Stimulated activated CD4-positive, alpha-beta T cell treated with anti-CD3 and anti-CD28 coated beads, Interleukin-1b, Interleukin-23, amount 100 ng/mL, for 24 hours (primary cell): ENCODE measurements around the gene CEP128.
"Not testable (repeated sequence)": the region's sequence is repeated elsewhere in the genome, so short reads cannot be mapped to it uniquely, and the experiment has no call there.

Source experiments
- DNase-seq, 4 experiments: peaks; one replicate each; pipeline ENCODE4 v3.0.0-alpha.2; 2020; ENCODE audit warnings: low read depth in 4 of 4, low spot score in 1 of 4

CEP128 gene

GRCh38 chr14:80954687-80955299, 13.3 kb upstream of the CEP128 start:
- peak; percentile 44 to 63 (median 54) for DNase-seq

- not testable (repeated sequence) for DNase-seq
These were observed 11.7 kb upstream of the CEP128 start for GRCh38 chr14:80953211-80953610.

GRCh38 chr14:80951491-80951890, 10.0 kb upstream of the CEP128 start:
- DNase-seq, result no peak

GRCh38 chr14:80948291-80948690, 6.8 kb upstream of the CEP128 start:
- no peak for DNase-seq

DNA sequence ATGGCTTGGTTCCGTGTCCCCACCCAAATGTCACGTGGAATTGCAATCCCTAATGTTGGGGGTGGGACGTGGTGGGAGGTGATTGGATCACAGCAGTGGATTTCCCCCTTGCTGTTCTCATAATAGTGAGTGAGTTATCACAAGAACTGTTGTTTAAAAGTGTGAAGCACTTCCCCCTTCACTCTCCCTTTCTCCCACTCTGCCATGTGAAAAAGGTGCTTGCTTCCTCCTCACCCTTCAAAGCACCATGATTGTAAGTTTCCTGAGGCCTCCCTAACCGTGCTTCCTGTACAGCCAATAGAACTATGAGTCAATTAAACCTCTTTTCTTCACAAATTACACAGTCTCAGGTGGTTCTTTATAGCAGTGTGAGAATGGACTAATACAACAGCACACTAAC, 5.3 kb upstream of the CEP128 start:
- DNase-seq, result no peak

GRCh38 chr14:80946187-80946586, 4.6 kb upstream of the CEP128 start:
- DNase-seq, result no peak

- DNase-seq, result no peak
These were observed 3.5 kb upstream of the CEP128 start for GRCh38 chr14:80944861-80945617.

DNA sequence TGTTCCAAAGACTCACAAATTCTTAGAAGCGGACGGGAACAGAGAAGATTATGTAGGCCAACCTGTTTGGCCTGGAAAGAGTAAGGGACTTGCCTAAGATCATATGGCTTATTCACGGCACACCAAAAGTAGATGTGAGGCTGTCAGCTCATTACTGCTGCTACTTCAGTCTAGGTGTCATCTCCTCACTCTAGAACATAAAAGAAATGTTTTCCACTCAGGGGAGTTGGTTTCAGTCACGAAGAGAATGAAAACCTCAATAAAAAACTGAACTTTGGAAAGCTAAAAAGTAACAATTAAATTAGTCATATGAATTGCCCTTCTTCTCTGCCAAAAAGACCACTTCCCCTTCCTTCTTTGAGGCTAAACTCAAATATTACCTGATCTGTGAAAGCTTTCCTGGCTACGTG, 658 bp upstream of the CEP128 start:
- DNase-seq, result no peak

DNA sequence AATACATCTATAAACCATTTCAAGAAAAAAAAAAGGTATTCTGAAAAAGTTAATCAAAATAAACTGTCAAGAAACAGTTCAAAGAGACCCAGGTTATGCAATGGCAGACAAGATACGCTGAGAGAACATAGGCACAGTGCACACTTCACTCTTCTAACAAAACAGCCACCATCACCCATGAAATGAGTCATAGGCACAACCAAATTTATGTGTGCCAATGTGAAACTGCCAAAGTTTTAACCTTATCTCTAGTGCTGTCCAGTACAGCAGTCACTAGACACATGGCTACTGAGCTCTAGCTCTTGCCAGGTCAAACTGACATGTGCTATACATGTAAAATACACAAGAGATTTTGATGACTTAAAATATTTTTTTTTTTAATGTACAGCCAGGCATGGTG, 1.4 kb downstream of the CEP128 start:
- DNase-seq, result no peak

GRCh38 chr14:80933686-80934085, 7.9 kb downstream of the CEP128 start:
- no peak for DNase-seq

DNA sequence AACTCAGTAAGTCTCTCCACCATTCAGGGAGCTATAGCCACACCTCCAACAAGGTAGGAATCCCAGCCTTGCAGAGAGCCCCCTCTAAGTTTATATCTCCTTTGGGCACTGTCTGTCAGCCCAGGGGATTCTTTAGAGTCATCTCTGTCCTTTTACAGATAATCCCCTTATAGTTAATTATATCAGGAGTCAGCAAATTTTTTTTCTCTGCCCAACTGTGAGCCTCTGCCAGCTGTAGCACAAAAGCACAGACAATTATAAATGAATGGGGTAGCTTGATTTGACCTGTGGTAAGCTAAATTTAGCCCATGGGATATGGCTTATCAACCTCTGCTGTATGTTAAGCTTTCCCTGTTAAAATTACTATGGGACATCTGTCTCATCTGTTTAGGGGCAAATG, 8.3 kb downstream of the CEP128 start:
- DNase-seq, result no peak

GRCh38 chr14:80930836-80931389, 10.6 kb downstream of the CEP128 start:
- DNase-seq, result peak in 1 of 4 experiments; percentile 35

DNA sequence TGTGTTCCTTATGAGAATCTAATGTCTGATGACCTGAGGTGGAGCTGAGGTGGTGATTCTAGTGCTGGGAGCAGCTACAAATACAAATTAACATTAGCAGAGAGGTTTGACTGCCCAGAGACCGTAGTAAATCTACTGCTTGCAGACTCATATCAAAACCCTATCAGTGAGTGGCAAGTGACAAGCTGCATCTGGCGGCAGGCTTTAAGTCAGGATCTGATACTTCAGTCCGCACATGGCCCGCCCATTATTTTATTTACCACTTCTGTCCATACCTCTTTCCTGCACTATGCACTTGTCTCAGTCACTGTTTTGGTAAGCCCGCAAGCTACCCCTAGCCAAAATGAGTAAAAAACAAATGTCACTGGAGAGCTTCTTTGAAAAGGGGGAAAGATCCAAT, 11.4 kb downstream of the CEP128 start:
- DNase-seq, result no peak

DNA sequence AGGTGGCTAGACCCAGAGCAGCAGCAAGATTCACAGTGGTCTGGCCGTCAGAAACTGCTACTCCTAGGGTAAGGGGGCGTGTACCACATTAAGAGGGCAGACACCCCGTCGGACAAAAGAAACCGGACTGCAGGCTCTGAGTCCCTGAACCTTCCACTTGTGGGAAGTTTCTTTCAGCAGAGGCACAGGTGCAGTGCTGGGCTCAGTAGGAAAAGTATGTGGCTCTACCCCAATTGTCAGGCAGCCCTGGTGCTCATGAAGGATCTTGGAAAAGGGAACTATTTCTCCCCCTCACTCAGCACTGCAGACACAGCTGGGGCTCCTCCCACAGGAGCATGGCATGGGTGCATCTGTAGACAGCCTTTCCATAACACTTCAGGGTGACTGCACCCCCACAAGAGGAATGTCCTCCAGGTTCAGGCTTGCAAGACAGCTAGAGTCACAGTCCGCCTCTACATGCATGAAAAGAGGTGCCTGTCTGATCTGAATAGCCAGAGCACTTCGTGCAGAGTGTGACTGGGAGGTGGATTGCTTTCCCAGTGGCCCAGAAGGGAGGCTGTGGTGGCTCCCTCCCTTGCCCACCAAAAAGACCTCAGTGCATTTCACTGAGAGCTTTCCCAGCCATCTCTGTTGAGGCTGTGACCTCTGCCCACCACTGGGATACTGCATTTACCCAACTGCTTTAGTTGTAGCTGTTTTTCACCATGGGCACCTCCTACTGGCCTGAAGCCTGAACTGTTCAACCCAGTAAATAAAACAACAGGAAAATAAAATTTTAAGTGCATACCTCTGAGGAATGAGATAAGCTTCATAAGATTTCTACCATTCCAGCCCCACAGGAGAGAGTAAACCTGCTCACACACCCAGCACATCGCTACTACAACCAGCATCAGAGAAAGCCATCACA, 14.2 kb downstream of the CEP128 start:
- no peak for DNase-seq

GRCh38 chr14:80926397-80927082, 15.0 kb downstream of the CEP128 start:
- no peak for DNase-seq

DNA sequence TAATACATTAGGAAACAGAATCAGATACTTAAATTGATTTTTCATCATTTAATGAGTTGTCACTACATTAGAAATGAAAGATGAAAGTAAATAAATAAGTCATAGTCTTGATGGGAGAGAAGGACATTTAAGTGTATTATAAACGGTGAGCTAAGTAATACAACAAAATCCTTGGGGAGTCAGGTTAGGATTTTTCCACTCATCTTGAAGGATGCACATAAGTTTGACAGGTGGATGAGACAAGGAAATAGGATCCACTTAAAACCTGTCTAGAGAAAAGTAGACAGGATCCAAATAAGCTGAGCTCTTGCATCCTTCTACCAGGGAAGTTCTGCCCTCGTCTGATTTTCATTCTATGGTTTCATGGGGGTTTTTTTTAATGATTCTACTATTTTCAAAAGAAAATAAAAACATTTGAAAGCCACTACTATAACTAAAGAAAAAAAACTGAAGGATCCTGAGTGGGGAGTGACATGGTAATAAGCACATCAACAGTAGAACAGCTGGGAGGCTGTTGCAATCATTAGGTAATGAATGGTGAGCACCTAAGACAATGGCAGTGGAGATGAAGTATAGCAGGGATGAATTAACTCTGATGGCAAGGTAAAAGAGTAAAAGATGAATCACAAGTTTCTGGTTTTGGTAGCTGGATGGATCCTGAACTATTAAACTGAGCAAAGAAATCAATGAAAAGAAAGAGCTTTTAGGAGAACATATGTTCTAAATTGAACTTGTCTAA, 17.0 kb downstream of the CEP128 start:
- no peak for DNase-seq

DNA sequence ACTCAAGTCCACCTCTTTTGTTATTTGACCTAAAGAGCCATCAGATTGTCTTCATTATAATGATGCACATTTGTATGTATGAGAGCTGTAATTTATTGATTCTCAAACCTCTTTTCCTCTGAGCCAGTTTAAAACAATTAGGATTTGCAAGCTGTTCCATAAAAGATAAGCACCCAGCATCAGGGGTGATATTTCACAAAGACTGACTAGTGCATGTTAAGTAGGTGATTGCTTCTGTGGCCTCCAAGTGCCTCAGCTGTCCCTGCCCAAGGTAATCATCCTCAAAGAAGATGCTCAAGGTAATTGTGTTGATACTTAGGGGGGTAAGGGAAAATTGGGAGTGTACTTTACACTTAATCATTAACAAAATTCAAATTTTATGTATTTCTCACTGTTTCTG, 18.2 kb downstream of the CEP128 start:
- no peak for DNase-seq

GRCh38 chr14:80919622-80920021, 21.9 kb downstream of the CEP128 start:
- DNase-seq, result no peak

GRCh38 chr14:80912013-80912412, 29.5 kb downstream of the CEP128 start:
- DNase-seq, result not testable (repeated sequence)

DNA sequence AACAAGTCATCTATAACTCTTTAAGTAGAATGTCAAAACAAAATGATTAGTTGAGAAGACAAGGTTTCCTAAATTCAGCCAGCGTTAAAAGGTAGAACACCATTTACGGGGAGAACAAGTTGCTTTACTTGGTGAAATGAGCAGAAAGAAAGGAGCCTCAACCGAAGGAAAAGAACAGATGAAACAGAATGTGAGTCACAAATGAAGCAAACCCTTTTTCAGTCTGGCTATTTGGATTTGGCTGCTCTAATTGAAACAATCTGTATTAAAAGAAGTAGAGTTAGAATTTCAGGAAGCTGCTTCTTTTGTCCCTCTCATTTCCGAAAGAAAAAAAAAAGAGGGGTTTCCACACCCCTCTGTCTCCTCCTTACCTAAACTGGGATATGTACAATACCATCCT, 34.6 kb downstream of the CEP128 start:
- no peak for DNase-seq
